GM21526 (cell line): ENCODE measurements around the gene TYR.
"Not testable (repeated sequence)": the region's sequence is repeated elsewhere in the genome, so short reads cannot be mapped to it uniquely, and the experiment has no call there.

ENCODE experiments used
- ATAC-seq: cut with Tn5 transposase; IDR thresholded peaks from one replicate; pipeline ENCODE4 v1.9.1; 2021; ENCODE audit warnings: moderate library complexity; ENCODE audit not compliant: unreplicated experiment, low FRiP score

Gene TYR

GRCh38 chr11:89177691-89178231 is at the start of gene TYR:
TSS of gene TYR (plus strand) at chr11:89177875. CDS start at chr11:89177954, 79 bp downstream.
- no peak for ATAC-seq

GRCh38 chr11:89136606-89137005 is 41.1 kb upstream of the TYR start:
- no peak for ATAC-seq

GRCh38 chr11:89147229-89147628 is 30.4 kb upstream of the TYR start:
- ATAC-seq: no peak

- ATAC-seq: no peak
Observed at GRCh38 chr11:89159974-89160373, 17.7 kb upstream of the TYR start.

- ATAC-seq: no peak
Observed at GRCh38 chr11:89161949-89162348, 15.7 kb upstream of the TYR start.

- ATAC-seq: no peak
Observed at GRCh38 chr11:89163686-89164085, 14.0 kb upstream of the TYR start.

GRCh38 chr11:89168396-89168795 is 9.3 kb upstream of the TYR start:
- no peak for ATAC-seq

GRCh38 chr11:89175796-89176195 is 1.9 kb upstream of the TYR start:
- no peak for ATAC-seq

GRCh38 chr11:89176938-89177337 is 737 bp upstream of the TYR start:
- no peak for ATAC-seq

- ATAC-seq: no peak
Observed at GRCh38 chr11:89181111-89181510, 3.4 kb downstream of the TYR start.

- ATAC-seq: no peak
Observed at GRCh38 chr11:89182773-89183518, 5.3 kb downstream of the TYR start.

GRCh38 chr11:89184021-89184420 is 6.3 kb downstream of the TYR start:
- no peak for ATAC-seq

- ATAC-seq: no peak
Observed at GRCh38 chr11:89189776-89190175, 12.1 kb downstream of the TYR start.

- no peak for ATAC-seq
Observed at GRCh38 chr11:89201138-89201537, 23.5 kb downstream of the TYR start.

- ATAC-seq: no peak
Observed at GRCh38 chr11:89203814-89204213, 26.1 kb downstream of the TYR start.

- ATAC-seq: no peak
Observed at GRCh38 chr11:89205378-89205777, 27.7 kb downstream of the TYR start.

GRCh38 chr11:89220684-89221339 is 43.1 kb downstream of the TYR start:
- ATAC-seq: no peak

- no peak for ATAC-seq
Observed at GRCh38 chr11:89235083-89235482, 57.4 kb downstream of the TYR start.

- no peak for ATAC-seq
Observed at GRCh38 chr11:89235976-89236375, 58.3 kb downstream of the TYR start.

GRCh38 chr11:89247007-89247406 is 69.3 kb downstream of the TYR start:
- not testable (repeated sequence) for ATAC-seq

- ATAC-seq: no peak
Observed at GRCh38 chr11:89249196-89249595, 71.5 kb downstream of the TYR start.

GRCh38 chr11:89261483-89261882 is 83.8 kb downstream of the TYR start:
- not testable (repeated sequence) for ATAC-seq
